GM13976 (cell line): ENCODE data around the gene LETM1.

ENCODE experiments used
- DNase-seq: peaks from one replicate; pipeline ENCODE4 v3.0.0; 2012; ENCODE audit warnings: low spot score
- CTCF ChIP-seq: IDR thresholded peaks from 2 replicates; pipeline ENCODE4 v1.5.1; 2012; ENCODE audit warnings: borderline replicate concordance, mild to moderate bottlenecking; ENCODE audit not compliant: insufficient read depth; ENCODE audit errors: extremely low read depth, missing control alignments, control extremely low read depth
- in situ Hi-C: fragments of 300-500 bp; cut with MboI; formaldehyde crosslinking; loops from one replicate; pipeline ENCODE4 v1.12.0; 2022; ENCODE audit warnings: low sequenced_read_pairs, mixed read lengths, inconsistent platforms; ENCODE audit not compliant: unreplicated experiment

Gene LETM1

GRCh38 chr4:1798580-1799386 lies 57.2 kb downstream of the LETM1 start:
- TF ChIP-seq CTCF, result no peak
- no peak for DNase-seq
- in situ Hi-C loops, result no loop called here

- DNase-seq, result no peak
- in situ Hi-C loops, result no loop called here
- TF ChIP-seq CTCF, result no peak
These were observed 57.9 kb downstream of the LETM1 start for GRCh38 chr4:1797861-1798579.

- no peak for TF ChIP-seq CTCF
- in situ Hi-C loops, result no loop called here
- no peak for DNase-seq
These were observed 58.6 kb downstream of the LETM1 start for GRCh38 chr4:1797298-1797860.

- in situ Hi-C loops, result no loop called here
- no peak for TF ChIP-seq CTCF
- DNase-seq, result no peak
These were observed 59.3 kb downstream of the LETM1 start for GRCh38 chr4:1796486-1797204.

- no peak for DNase-seq
- in situ Hi-C loops, result no loop called here
- no peak for TF ChIP-seq CTCF
These were observed 60.4 kb downstream of the LETM1 start for GRCh38 chr4:1795299-1796195.
